Neural cell (in vitro differentiated cells): Measurements from ENCODE around the gene SPDL1. TPM values are rescaled to one million over a fixed set of nuclear protein-coding genes. Genes with fewer than 3 reads are reported as not detected.

ENCODE experiments used
- H2AFZ ChIP-seq: fragments of 200-600, 300-800 bp; sonication (generic), shearing (Covaris generic); 2 replicates; pipeline ENCODE4 v1.6.0; 2014; ENCODE audit warnings: low read depth, mild to moderate bottlenecking, antibody characterized with exemption, low read length, moderate library complexity
- H3F3A ChIP-seq: fragments of 200-600 bp; shearing (Covaris generic); 2 replicates; pipeline ENCODE4 v1.6.1; 2016; ENCODE audit warnings: mild to moderate bottlenecking, moderate library complexity, mixed read lengths, antibody characterized with exemption, low read length; ENCODE audit not compliant: insufficient read depth, poor library complexity, severe bottlenecking
- H3K27ac ChIP-seq: fragments of 200-600, 300-800 bp; sonication (generic), shearing (Covaris generic); 2 replicates; pipeline ENCODE4 v1.5.1; 2014; ENCODE audit warnings: mild to moderate bottlenecking, low read length, moderate library complexity
- H3K27me3 ChIP-seq: fragments of 300-800, 200-600 bp; sonication (generic), shearing (Covaris generic); 2 replicates; pipeline ENCODE4 v1.6.0; 2014; ENCODE audit warnings: mild to moderate bottlenecking, low read depth, low read length, moderate library complexity; ENCODE audit not compliant: insufficient read depth
- H3K36me3 ChIP-seq: fragments of 300-800, 200-600 bp; sonication (generic), shearing (Covaris generic); 2 replicates; pipeline ENCODE4 v1.5.1; 2014; ENCODE audit warnings: mild to moderate bottlenecking, antibody characterized with exemption, low read length, moderate library complexity; ENCODE audit not compliant: insufficient read depth
- H3K4me2 ChIP-seq: fragments of 300-800, 200-600 bp; sonication (generic), shearing (Covaris generic); 2 replicates; pipeline ENCODE4 v1.6.0; 2014; ENCODE audit warnings: mild to moderate bottlenecking, low read length
- H3K4me3 ChIP-seq: fragments of 300-800, 200-600 bp; sonication (generic), shearing (Covaris generic); 2 replicates; pipeline ENCODE4 v1.5.1; 2014; ENCODE audit warnings: mild to moderate bottlenecking, low read length, moderate library complexity
- H3K79me2 ChIP-seq: fragments of 200-600 bp; shearing (Covaris generic); replicated peaks from 2 replicates; pipeline ENCODE4 v1.6.0; 2014; ENCODE audit warnings: mild to moderate bottlenecking, low read length, moderate library complexity; ENCODE audit not compliant: insufficient read depth
- H3K9ac ChIP-seq: fragments of 300-800, 200-600 bp; sonication (generic), shearing (Covaris generic); 2 replicates; pipeline ENCODE4 v1.6.1; 2016; ENCODE audit warnings: mild to moderate bottlenecking, low read length, mixed read lengths
- H3K9me2 ChIP-seq: fragments of 200-600 bp; shearing (Covaris generic); 2 replicates; pipeline ENCODE4 v1.6.1; 2016; ENCODE audit warnings: mild to moderate bottlenecking, low read length, mixed read lengths; ENCODE audit not compliant: insufficient read depth
- H3K9me3 ChIP-seq: fragments of 200-600, 300-800 bp; sonication (generic), shearing (Covaris generic); 2 replicates; pipeline ENCODE4 v1.6.1; 2016; ENCODE audit warnings: mild to moderate bottlenecking, mixed run types, low read length, moderate library complexity, mixed read lengths
- H4K20me1 ChIP-seq: fragments of 200-600 bp; shearing (Covaris generic); 2 replicates; pipeline ENCODE4 v1.6.1; 2016; ENCODE audit warnings: mild to moderate bottlenecking, mixed run types; ENCODE audit not compliant: insufficient read depth
- CTCF ChIP-seq: fragments of 450-650 bp; IDR thresholded peaks from 2 replicates; pipeline ENCODE4 v1.5.1; 2014; ENCODE audit warnings: antibody characterized with exemption, mild to moderate bottlenecking, moderate library complexity; ENCODE audit not compliant: poor library complexity, severe bottlenecking
- EP300 ChIP-seq: fragments of 450-650 bp; conservative IDR thresholded peaks from 2 replicates; pipeline ENCODE4 v1.6.1; 2014; ENCODE audit warnings: antibody characterized with exemption, mild to moderate bottlenecking, moderate library complexity; ENCODE audit not compliant: poor library complexity, severe bottlenecking
- EZH2 ChIP-seq: fragments of 200-600, 300-800 bp; shearing (Covaris generic), sonication (generic); IDR thresholded peaks from 2 replicates; pipeline ENCODE4 v1.6.1; 2014; ENCODE audit warnings: antibody characterized with exemption, low read length, borderline replicate concordance, mild to moderate bottlenecking; ENCODE audit not compliant: insufficient read depth, poor library complexity, severe bottlenecking
- MXI1 ChIP-seq: fragments of 450-650 bp; conservative IDR thresholded peaks from 2 replicates; pipeline ENCODE4 v1.6.1; 2014; ENCODE audit warnings: antibody characterized with exemption, mild to moderate bottlenecking; ENCODE audit not compliant: poor library complexity, severe bottlenecking
- POLR2AphosphoS5 ChIP-seq: IDR thresholded peaks from 2 replicates; pipeline ENCODE4 v1.6.1; 2012
- RAD21 ChIP-seq: fragments of 450-650 bp; conservative IDR thresholded peaks from 2 replicates; pipeline ENCODE4 v1.6.1; 2014; ENCODE audit warnings: antibody characterized with exemption, mild to moderate bottlenecking, moderate library complexity
- REST ChIP-seq: IDR thresholded peaks from 2 replicates; pipeline ENCODE4 v1.6.1; 2012; ENCODE audit warnings: borderline replicate concordance
- SMC3 ChIP-seq: fragments of 450-650 bp; conservative IDR thresholded peaks from 2 replicates; pipeline ENCODE4 v1.6.1; 2014; ENCODE audit warnings: antibody characterized with exemption, mild to moderate bottlenecking, moderate library complexity; ENCODE audit not compliant: poor library complexity
- TAF1 ChIP-seq: IDR thresholded peaks from 2 replicates; pipeline ENCODE4 v1.6.1; 2012; ENCODE audit warnings: low read depth
- polyA plus RNA-seq: library from polyadenylated mRNA; depleted of rRNA; stranded (reverse); fragments of >200 nt; gene quantifications from 2 replicates; pipeline ENCODE4 v1.2.3, GENCODE V29; 2014

Gene SPDL1
- polyA plus RNA-seq, 1 donor from 2014 or later = 26.6 TPM

DNA sequence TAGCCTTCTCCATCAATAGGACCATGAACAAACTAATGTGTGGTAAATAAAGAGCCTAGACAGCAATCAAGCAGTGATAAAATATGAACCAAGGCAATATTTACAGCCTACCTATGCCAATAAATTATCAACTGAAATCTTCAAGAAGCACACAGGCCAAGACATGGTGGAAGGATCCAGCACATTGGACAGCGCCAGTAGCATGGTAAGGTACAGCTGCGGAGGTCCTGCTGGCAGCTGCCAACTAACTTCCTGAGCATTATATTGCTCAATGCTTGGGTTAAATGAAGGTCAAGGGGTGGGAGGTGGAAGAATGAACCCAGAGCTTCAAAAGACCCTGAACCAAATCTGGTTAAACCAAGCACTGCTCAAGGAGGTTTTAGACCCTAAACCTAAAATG, 16.5 kb upstream of the SPDL1 start:
- Histone ChIP-seq H4K20me1 (no peaks in the 10 kb centered on the region), H3K79me2 (no peaks in the 10 kb centered on the region), H3F3A (no peaks in the 10 kb centered on the region), H3K9me3 (no peaks in the 10 kb centered on the region), H3K4me3 (no peak overlapping the region), H3K9me2 (no peaks in the 10 kb centered on the region), H2AFZ (no peak overlapping the region), H3K36me3 (no peaks in the 10 kb centered on the region), H3K4me2 (no peak overlapping the region), H3K27ac (no peak overlapping the region), H3K9ac (no peak overlapping the region), H3K27me3 (no peaks in the 10 kb centered on the region)
- no peak for TF ChIP-seq MXI1
- no peak for TF ChIP-seq EP300

DNA sequence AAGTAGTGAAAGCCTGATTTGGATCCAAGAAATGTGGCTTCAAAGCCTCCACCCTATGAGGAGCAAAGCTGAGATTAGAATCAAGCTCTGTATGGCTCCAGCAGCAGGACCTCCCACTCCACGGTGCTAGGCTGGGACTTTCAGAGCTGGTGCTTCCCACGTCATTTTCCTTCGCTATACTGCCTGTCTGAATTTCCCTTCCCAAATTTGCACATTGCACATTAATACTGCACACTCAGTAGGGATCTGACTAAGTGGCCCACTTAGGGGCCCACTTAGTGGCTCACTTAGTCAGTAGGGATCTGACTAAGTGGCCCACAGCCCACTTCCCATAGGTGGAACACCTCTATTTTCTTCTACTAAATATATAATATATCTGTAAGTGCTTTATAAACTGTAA, 14.1 kb upstream of the SPDL1 start:
- Histone ChIP-seq H3F3A (no peaks in the 10 kb centered on the region), H3K9ac (no peak overlapping the region), H3K79me2 (no peaks in the 10 kb centered on the region), H3K27me3 (no peaks in the 10 kb centered on the region), H3K36me3 (no peaks in the 10 kb centered on the region), H3K27ac (no peak overlapping the region), H3K9me2 (no peaks in the 10 kb centered on the region), H4K20me1 (no peaks in the 10 kb centered on the region), H3K4me3 (no peak overlapping the region), H3K9me3 (no peaks in the 10 kb centered on the region), H2AFZ (no peak overlapping the region), H3K4me2 (no peak overlapping the region)
- TF ChIP-seq CTCF = no peak
- TF ChIP-seq EZH2 = no peak
- no peak for TF ChIP-seq TAF1
- no peak for TF ChIP-seq EP300
- TF ChIP-seq MXI1 = no peak
- TF ChIP-seq SMC3 = no peak
- TF ChIP-seq REST = no peak
- no peak for TF ChIP-seq POLR2AphosphoS5
- TF ChIP-seq RAD21 = no peak

GRCh38 chr5:169571355-169571754, 12.2 kb upstream of the SPDL1 start:
- Histone ChIP-seq H3K36me3 (no peaks in the 10 kb centered on the region), H3K9me3 (no peaks in the 10 kb centered on the region), H3F3A (no peaks in the 10 kb centered on the region), H3K9ac (no peak overlapping the region), H2AFZ (no peak overlapping the region), H3K4me2 (no peak overlapping the region), H4K20me1 (no peaks in the 10 kb centered on the region), H3K79me2 (no peaks in the 10 kb centered on the region), H3K27me3 (no peaks in the 10 kb centered on the region), H3K4me3 (no peak overlapping the region), H3K9me2 (no peaks in the 10 kb centered on the region), H3K27ac (no peak overlapping the region)
- no peak for TF ChIP-seq RAD21
- TF ChIP-seq MXI1 = no peak
- no peak for TF ChIP-seq EZH2
- TF ChIP-seq POLR2AphosphoS5 = no peak
- TF ChIP-seq SMC3 = no peak
- no peak for TF ChIP-seq CTCF
- TF ChIP-seq REST = no peak
- no peak for TF ChIP-seq EP300
